Hippocampal formation (tissue), 2 donors: ENCODE measurements around the gene UBL7.
"Not testable (repeated sequence)": the region's sequence is repeated elsewhere in the genome, so short reads cannot be mapped to it uniquely, and the experiment has no call there.

Experiments used
- DNase-seq, 2 donors: peaks; one replicate each; lab custom pipeline; 2025; lab: John Stamatoyannopoulos, UW

The UBL7 gene, protein sequence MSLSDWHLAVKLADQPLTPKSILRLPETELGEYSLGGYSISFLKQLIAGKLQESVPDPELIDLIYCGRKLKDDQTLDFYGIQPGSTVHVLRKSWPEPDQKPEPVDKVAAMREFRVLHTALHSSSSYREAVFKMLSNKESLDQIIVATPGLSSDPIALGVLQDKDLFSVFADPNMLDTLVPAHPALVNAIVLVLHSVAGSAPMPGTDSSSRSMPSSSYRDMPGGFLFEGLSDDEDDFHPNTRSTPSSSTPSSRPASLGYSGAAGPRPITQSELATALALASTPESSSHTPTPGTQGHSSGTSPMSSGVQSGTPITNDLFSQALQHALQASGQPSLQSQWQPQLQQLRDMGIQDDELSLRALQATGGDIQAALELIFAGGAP

DNA sequence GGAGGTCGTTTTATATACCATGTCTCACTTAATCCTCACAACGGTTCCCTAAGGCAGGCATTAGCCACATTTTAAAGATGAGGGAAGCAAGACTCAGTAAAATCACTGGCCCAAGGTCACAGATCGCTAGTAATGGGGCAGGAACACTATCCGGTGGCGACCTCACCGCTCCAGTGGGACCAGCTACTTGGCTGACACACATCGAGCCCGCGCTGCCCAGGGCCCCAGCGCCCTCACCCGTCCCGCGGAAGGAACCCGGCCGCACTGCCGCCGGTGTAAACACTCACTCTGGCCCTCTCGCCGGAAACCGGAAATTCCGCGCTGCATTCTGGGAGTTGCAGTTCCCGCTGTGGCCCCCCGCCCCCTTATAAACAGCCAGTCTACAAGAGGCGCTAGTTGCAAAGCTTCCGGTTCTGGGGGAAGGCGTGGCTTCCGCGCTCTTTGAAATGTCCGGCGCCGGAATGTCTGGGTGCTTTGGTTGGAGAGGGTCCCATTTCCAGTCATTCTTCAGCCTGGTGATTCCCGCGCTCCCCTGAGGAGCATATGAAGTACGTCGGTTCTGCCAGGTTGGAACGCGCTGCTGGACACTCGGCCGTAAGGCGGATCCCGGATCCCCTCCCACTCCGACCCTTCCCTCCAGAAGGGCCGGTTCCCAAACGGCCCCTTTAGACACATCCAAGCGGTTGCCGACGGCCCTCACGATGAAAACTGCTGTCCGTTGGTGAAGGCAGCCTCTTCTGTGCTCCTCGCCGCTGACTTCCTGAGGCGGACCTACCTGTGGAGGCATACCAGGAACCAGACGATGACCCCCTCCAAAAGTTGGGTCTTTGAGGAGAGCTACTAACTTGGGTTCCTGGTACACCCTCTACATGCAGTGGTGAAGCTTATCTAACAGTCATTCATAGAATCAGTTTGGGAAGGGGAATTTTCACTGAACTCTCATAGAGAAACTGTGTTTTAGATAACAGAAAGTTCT lies at the start of gene UBL7:
Gene UBL7, minus strand, starts transcription at position 290 of the 976 bp plus-strand sequence. CDS start 2,293 bp downstream, outside the sequence.
- peak; percentile 91 to 94 for DNase-seq

DNA sequence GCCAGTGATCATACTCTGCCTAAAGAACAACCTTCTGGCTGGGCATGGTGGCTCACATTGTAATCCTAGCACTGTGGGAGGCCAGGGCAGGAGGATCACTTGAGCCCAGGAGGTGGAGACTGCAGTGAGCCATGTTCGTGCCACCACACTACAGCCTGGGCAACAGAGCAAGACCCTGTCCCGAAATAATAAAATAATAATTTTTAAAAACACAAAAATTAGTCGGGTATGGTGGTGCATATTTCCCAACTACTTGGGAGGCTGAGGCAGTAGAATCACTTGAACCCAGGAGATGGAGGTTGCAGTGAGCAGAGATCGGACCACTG lies 45.5 kb upstream of the UBL7 start:
- DNase-seq, result no peak

DNA sequence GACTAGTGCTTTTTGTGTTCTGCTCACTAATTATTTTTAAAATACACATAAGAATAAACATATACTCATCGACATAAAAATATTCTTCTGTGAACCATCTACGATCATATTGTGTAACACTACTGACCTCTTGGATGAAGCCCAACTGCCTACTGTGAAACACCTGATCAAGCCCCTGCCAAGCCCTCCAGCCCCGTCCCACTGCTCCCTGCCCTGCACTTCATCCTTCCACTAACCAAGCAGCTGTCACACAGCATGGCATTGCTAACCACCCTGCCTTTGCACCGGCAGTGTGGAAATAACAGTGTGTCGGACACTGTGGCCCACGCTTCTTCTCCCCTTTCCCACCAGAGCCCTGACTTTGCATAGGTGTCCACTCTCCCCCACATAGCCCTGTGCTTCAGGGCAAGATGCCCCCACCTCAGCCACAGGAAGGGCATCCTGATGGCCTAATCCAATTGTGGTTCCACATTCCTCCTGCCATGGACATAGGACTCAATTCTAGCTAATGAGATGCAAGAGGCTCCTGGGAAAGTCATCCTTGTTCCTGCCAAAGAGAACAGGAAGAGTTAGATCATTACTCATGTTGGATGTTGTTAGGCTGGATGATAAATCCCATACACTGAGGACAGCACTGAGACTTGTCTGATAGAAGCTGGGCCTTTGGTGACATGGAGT lies 45.0 kb upstream of the UBL7 start:
- DNase-seq, result no peak

DNA sequence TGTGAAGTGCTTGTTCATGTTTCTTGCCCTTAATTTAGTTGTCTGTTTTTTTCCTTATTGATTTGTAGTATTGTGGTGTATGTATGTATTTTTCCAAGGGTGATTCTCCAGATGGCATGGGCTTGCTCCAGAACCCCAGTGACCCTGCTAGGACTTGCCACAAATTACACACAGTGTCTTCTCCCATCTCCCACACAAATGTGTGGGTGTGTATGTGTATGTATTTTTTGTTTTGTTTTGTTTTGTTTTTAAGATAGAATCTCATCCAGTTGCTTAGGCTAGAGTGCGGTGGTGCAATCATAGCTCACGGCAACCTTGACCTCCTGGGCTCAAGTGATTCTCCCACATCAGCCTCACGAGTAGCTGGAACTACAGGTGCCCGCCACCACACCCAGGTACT lies 43.9 kb upstream of the UBL7 start:
- DNase-seq, result no peak

DNA sequence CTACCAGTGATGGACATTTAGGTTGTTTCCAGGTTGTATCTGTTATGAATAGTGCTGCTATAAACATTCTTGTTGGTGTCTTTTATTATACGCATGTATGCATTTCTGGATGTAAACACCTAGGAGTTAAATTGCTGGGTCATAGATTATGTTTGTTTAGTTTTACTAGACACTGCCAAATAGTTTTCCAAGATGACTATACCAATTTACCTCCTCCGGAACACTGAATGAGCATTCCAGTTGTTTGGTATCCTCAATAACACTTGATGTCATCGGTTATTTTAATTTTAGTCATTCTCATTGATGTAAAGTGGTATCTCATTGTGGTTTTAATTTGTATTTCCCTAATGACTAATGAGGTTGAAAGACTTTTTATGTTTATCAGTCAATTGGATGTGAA lies 43.5 kb upstream of the UBL7 start:
- no peak for DNase-seq

DNA sequence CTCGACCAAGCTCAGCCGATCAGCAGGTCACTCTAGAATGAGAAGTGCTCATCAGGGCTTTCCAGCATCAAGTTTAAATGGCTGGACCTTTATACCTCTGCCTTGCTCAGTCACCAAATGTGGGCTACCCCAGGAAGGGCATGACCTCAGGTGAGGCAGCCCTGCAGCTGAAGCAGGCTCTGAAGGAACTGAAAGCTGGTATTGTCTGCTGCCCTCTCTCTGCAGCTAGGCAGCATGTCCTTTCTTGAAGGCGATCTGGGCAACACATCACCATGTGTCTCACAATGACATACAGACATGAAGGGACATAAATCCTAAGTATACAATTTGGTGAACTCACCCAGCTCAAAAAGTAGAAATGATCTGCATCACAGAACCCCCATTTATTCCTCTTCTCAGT lies 41.3 kb upstream of the UBL7 start:
- DNase-seq, result no peak

DNA sequence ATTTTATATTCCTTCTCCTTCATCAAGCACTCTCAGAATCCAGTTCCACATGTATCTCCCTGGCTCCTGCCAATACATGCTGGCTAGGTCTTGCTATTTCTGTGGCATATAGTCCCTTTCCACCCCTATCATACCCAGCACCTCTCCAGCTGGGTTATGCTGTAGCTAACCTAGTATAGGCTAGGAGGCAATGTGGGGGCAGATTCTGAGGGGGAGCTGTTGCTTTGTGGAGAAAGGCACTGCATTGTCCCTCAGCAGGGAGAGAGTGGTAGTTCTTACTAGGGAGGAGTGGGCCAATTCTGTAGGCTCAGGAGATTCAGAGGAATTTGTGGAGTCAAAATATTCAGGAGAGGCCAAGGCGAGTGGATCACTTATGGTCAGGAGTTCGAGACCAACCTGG lies 39.4 kb upstream of the UBL7 start:
- DNase-seq, result no peak

DNA sequence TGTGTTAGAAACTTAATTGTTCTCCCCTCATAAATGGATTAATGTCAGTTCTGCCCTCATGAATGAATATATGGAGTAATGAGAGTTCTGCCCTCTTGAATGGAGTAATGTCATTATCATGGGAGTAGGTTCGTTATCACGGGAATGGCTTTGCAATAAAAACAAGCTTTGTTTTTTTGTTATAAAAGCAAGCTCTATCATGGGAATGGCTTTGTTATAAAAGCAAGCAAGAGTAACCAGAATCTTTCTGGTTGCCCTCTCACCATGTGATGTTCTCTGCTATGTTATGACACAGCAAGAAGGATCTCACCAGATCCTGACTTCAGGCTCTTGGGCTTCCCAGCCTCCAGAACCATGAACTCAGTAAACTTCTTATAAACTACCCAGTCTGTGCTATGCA lies 38.4 kb upstream of the UBL7 start:
- DNase-seq, result no peak

DNA sequence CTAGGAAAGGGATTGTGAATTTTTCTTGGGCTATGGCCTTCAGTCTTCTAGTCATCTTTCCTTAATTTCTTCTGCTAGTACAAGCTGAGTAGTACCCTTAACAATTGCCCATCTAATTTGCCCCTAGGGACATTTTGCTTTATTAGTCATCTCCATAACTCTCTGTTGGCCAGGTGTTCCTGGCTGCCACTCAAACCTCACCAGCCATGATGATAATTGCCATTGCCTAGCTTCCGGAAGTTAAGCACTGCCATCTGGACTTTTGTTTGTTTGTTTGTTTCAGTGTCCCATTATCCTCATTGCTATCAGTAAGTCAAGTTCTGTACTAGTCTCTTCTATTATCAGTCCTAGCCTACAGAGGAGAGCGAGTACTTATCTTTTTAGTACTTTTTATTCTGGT lies 36.6 kb upstream of the UBL7 start:
- DNase-seq, result no peak

DNA sequence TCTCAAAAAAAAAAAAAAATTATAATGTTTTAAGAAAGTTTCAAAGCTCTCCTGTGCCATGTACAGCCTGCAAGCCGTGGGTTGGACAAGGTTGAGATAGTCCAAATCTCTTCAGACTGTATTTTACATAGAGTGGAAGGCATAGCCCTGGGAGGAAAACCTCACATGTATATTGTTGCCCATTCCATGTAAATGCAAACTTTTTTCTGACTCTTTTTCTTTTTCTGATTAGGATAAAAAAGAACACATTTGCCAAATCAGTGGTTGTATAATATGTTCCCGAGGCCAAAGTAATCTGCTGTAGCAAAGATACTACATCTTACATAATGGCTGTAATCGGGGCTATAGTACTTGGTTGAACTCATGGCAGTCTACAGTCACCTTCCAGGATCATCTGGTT lies 35.7 kb upstream of the UBL7 start:
- no peak for DNase-seq

DNA sequence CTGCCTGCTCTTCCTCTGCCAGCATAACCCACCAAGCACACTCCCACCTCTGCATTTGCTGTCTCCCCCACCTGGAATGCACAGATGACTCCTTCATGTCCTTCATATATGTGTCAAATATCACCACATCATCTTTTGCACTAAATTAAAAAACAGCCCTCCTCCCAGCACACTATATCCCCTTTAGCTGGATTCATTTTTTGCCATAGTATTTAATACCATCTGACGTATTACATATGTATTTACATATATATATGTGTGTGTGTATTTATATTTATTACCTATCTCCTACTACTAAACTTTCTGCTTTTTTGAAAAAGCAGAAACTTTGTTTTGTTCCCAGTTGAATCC lies 29.4 kb upstream of the UBL7 start:
- no peak for DNase-seq

DNA sequence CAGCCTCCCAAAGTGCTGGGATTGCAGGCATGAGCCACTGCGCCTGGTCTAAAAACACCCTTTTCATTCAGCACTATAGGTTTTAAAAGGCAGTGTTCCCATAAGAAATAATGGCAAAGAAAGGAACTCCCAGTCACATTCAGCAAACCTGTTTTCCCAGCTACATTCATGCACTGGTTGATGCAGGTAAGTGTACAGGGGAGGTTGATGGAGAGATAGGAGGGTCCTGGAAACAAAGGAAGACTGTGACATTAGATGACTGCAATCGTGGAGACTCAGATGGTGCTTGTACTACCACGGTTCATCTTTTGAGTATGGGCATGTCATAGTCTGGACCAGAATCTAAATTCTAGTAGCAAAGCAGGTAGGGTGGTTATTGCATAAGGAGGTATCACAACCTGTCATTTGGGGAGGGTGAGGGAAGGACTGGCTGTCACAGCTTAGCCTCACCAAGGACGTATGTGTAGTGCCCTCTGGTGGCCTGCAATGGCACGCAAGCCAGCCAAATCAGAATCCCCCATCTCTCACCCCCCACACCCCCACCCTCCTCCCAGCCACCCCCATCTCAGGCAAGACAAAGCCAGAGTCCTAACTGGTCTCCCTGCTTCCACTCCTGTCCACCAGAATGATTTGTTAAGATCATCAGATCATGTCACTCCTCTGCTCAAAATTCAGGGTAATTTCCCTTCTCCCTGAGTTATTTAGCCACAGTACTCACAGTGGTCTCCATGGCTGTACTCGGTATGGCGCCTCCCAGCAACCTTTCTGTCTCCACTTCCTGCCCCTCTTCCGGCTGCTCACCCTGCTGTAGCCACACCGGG lies 28.8 kb upstream of the UBL7 start:
- DNase-seq, result peak in 1 of 2 donors; percentile 1

DNA sequence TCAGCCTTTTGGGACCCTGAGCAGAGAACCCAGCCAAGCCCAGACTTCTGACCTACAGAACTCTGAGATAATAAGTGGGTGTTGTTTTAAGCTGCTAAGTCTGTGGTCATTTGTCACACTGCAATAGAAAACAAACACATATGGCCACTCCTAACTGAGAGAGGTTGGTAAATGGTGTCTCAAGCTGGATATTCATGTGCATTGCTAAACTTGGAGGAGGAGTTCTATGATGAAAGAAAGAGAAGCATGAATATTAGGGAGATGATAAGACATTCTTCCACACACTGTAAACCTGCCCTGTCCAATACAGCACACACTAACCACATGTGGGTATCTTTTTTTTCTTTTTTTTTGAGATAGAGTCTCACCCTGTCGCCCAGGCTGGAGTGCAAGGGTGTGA lies 27.8 kb upstream of the UBL7 start:
- DNase-seq, result no peak

DNA sequence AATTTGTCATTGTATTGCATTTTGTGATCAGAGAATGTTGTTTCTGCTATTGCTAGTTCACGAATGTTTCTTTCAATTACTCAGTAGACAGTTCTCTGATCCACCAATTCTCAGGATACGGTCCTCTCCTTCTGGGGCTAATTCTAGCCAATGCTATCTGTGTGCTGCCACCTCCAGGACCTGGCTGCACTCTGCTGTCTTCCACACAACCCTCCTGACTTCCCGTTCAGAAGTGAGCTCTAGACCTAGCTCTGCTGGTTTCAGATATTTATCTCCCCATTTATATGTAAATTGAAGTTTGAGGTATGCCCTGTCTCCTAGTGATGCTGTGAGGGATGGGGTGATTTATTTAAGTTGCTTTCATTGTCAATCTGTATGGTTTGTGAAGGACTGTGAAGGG lies 21.7 kb upstream of the UBL7 start:
- no peak for DNase-seq

DNA sequence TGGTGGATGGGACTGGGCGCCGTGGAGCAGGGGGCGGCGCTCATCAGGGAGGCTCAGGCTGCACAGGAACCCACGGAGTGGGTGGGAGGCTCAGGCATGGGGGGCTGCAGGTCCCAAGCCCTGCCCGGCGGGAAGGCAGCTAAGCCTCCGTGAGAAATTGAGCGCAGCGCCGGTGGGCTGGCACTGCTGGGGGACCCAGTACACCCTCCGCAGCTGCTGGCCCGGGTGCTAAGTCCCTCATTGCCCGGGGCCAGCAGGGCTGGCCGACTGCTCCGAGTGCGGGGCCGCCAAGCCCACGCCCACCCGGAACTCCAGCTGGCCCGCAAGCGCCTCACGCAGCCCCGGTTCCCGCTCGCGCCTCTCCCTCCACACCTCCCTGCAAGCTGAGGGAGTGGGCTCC lies 19.4 kb upstream of the UBL7 start:
- DNase-seq, result not testable (repeated sequence)

DNA sequence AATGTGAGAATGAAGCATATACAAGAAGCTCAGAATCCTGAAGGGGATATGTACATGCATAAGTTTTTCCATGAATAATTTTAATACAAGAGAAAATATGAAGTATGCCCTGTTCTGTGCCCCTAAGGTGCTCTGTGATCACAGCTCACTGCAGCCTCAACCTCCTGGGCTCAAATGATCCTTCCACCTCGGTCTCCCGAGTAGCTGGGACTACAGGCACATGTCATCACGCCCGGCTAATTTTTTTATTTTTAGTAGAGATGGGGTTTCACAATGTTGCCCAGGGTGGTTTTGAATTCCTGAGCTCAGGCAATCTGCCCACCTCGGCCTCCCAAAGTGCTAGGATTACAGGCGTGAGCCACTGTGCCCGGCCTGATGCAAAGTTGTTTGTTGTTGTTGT lies 10.7 kb upstream of the UBL7 start:
- DNase-seq, result not testable (repeated sequence)

DNA sequence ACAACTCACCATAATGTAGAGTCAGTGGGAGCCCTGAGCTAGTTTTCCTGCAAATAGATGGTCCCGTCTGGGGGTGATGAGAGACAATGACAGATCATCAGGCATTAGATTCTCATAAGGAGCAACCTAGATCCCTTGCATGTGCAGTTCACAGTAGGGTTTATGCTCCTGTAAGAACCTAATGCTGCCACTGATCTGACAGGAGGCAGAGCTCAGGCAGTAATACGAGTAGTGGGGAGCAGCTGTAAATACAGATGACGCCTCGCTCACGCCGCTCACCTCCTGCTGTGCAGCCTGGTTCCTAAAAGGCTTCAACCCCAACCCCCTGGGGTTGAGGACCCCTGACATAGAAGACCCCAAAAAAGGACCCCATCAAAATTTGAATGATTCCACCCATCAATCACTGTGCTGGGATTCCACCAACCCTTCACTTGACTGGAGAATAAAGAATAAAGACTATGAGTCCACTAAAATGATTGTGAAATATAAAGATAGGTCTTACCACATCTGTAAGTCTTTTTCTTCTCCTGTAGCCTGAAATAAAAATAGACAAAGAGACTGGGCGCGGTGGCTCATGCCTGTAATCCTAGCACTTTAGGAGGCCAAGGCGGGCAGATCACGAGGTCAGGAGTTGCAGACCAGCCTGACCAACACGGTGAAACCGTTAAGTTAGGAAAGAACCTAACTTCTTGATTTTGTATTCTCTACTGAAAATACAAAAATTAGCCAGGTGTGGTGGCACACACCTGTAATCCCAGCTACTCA lies 9.9 kb upstream of the UBL7 start:
- no peak for DNase-seq

DNA sequence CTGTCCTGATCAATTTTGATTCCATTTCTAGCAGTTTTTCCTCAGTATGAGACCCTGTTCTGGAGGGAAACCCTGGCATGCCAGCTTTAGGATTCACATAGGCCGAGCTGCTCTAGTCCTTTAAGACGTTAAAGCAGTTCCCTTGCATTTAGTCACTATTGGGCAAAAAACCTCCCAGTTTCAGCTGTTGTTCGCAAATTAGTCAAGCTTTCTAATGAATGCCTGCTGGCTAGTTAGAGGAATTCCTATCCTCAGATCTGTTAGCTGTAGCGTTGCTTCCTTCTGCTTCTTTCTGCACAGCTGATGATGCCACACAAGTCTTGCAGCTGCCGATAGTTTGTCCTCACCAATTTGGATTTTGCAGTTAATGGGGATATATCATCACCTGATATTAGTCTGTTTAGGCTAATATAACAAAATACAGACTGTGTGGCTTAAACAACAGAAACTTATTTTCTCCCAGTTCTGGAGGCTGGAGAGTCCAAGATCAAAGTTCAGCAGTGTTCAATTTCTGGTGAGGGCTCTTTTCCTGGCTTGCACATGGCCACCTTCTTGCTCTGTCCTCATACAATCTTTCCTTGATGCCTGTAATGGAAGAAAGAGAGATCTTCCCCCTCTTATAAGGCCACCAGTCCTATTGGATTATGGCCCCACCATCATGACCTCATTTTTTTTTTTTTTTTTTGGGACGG lies 7.5 kb upstream of the UBL7 start:
- no peak for DNase-seq

DNA sequence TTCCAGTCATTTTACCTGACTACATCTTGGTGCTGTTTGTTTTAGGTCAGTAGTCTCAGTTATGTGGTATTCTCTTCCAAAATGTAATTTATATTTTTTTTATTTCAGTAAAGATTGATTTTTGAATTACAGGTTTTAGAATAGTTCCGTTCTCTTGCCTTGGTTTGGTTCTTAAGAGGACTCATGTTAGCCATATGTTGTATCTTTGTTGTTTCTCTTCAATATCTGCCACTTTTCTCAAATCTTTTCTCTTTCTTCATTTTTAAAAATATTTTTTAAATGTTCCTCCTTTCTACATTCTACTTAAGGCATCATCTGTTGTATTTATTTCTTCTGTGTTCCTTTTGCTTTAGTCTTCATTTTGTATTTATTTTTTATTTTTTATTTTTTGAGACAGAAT lies 5.6 kb upstream of the UBL7 start:
- no peak for DNase-seq

DNA sequence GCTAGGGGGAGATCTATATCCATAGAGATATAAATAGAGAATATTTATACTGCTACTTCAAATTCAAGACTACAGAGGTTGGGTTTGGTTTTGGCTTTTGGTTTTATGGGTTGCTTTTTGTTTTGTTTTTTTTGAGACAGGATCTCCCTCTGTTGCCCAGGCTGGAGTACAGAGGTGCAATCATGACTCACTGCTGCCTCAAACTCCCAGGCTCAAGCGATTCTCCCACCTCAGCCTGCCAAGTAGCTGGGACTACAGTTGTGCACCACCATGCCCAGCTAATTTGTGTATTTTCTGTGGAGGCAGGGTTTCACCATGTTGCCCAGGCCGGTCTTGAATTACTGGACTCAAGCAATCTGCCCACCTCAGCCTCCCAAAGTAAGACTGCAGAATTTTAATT lies 3.9 kb upstream of the UBL7 start:
- no peak for DNase-seq
